Measurements from ENCODE around the gene DPH5. TPM values are rescaled to one million over a fixed set of nuclear protein-coding genes. Genes with fewer than 3 reads are reported as not detected.
"Not testable (repeated sequence)": the region's sequence is repeated elsewhere in the genome, so short reads cannot be mapped to it uniquely, and the experiment has no call there.

The DPH5 gene
- total RNA-seq, 3 donors from 2014 or later (not counting 1 experiment from before 2014, with no cell fraction given), result 17.1 to 22.9 (median 19.9) TPM

GRCh38 chr1:101040666-101041065 lies 15.1 kb upstream of the DPH5 start:
- no peak for ATAC-seq
- H3K4me1 ChIP-seq (ENCODE audit: control insufficient read depth, insufficient read depth, low read length), result no peaks in the 10 kb centered on the region
- Mint-ChIP-seq H3K4me3 (no peak overlapping the region), H3K27me3 (ENCODE audit: low read depth in 2 of 2) (no peaks in the 10 kb centered on the region), H3K4me1 (peaks cover 8 to 15% of the 10 kb centered on the region in 2 donors), H3K27ac (no peak overlapping the region), H3K9me3 (peaks cover 2 to 6% of the 10 kb centered on the region in 2 donors), H3K36me3 (peaks cover 11% of the 10 kb centered on the region)
- peaks cover 4% of the 10 kb centered on the region for H3K36me3 ChIP-seq (ENCODE audit: control insufficient read depth, insufficient read depth, low read length)
- WGBS (ENCODE audit: insufficient coverage), result 90% methylated on average over 2 of the region's 2 CpGs
- no peak overlapping the region for H3K27ac ChIP-seq (ENCODE audit: low read length)
- intact Hi-C loops (cut with micrococcal nuclease), result no loop called here
- no peak overlapping the region for H3K4me3 ChIP-seq (ENCODE audit: low read length)
- H3K27me3 ChIP-seq (ENCODE audit: control insufficient read depth, insufficient read depth, low read length), result no peaks in the 10 kb centered on the region
- no peak for TF ChIP-seq CTCF (IDR thresholded peaks at IDR 0.05)
- H3K9me3 ChIP-seq (ENCODE audit: control insufficient read depth, insufficient read depth, low read length), result peaks cover 16% of the 10 kb centered on the region
- no peak for DNase-seq

DNA sequence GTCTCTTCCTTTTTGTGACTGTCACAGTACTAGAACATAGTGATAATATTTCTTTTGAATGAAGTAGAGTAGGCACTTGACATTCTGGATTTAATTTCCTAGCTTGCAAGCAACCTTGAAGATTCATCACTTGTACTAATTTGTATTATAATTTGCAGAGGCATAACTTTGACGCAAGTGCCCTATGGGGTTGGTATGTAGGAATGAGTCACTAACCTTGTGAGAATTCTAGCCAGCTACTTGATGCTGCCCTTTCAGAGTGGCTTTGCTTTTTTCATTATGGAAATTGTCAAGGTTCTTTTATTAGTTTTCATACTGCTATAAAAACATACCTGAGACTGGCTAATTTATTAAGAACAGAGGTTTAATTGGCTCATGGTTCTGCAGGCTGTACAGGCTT lies 13.7 kb upstream of the DPH5 start:
- Histone ChIP-seq H3K4me1 (ENCODE audit: control insufficient read depth, insufficient read depth, low read length) (no peaks in the 10 kb centered on the region), H3K9me3 (ENCODE audit: control insufficient read depth, insufficient read depth, low read length) (peaks cover 16% of the 10 kb centered on the region), H3K27me3 (ENCODE audit: control insufficient read depth, insufficient read depth, low read length) (no peaks in the 10 kb centered on the region), H3K4me3 (ENCODE audit: low read length) (no peak overlapping the region), H3K27ac (ENCODE audit: low read length) (no peak overlapping the region), H3K36me3 (ENCODE audit: control insufficient read depth, insufficient read depth, low read length) (peaks cover 4% of the 10 kb centered on the region)
- 100% methylated on average over 1 of the region's 1 CpG for WGBS (ENCODE audit: insufficient coverage)
- intact Hi-C loops (cut with micrococcal nuclease), result no loop called here
- Mint-ChIP-seq H3K9me3 (peaks cover 2 to 6% of the 10 kb centered on the region in 2 donors), H3K4me3 (no peak overlapping the region), H3K36me3 (peaks cover 11% of the 10 kb centered on the region), H3K27me3 (ENCODE audit: low read depth in 2 of 2) (no peaks in the 10 kb centered on the region), H3K27ac (no peak overlapping the region), H3K4me1 (peaks cover 12 to 16% of the 10 kb centered on the region in 2 donors)
- no peak for TF ChIP-seq CTCF (IDR thresholded peaks at IDR 0.05)
- no peak for ATAC-seq
- DNase-seq, result no peak

DNA sequence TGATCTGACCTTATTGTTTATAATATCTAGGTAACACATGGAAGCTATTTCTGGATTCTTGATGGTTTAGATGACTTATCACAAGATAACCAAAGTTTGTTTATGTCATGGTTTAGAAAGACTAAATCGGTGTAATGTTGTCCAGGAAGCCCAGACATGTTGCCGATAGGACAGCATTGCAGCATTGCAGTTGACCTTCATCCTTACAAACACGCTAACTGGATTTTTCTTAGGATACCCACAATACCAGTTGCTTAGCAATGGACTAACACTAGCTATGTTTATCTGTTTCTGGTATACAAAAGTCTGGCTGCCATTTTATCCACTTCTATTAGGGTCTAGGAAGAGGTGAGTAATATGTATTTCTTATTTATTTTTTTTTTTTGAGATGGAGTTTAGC lies 11.7 kb upstream of the DPH5 start:
- TF ChIP-seq CTCF (IDR thresholded peaks at IDR 0.05), result no peak
- Histone ChIP-seq H3K9me3 (ENCODE audit: control insufficient read depth, insufficient read depth, low read length) (peaks cover 16% of the 10 kb centered on the region), H3K4me3 (ENCODE audit: low read length) (no peak overlapping the region), H3K27ac (ENCODE audit: low read length) (no peak overlapping the region), H3K36me3 (ENCODE audit: control insufficient read depth, insufficient read depth, low read length) (peaks cover 4% of the 10 kb centered on the region), H3K27me3 (ENCODE audit: control insufficient read depth, insufficient read depth, low read length) (no peaks in the 10 kb centered on the region), H3K4me1 (ENCODE audit: control insufficient read depth, insufficient read depth, low read length) (no peaks in the 10 kb centered on the region)
- WGBS (ENCODE audit: insufficient coverage), result 95% methylated on average over 3 of the region's 3 CpGs
- Mint-ChIP-seq H3K27ac (no peak overlapping the region), H3K36me3 (peaks cover 11% of the 10 kb centered on the region), H3K4me1 (peaks cover 12 to 16% of the 10 kb centered on the region in 2 donors), H3K9me3 (peaks cover 2 to 6% of the 10 kb centered on the region in 2 donors), H3K27me3 (ENCODE audit: low read depth in 2 of 2) (no peaks in the 10 kb centered on the region), H3K4me3 (no peak overlapping the region)
- ATAC-seq (no peak), DNase-seq (no peak)
- intact Hi-C loops (cut with micrococcal nuclease), result no loop called here

GRCh38 chr1:101033017-101033416 lies 7.4 kb upstream of the DPH5 start:
- Histone ChIP-seq H3K9me3 (ENCODE audit: control insufficient read depth, insufficient read depth, low read length) (no peaks in the 10 kb centered on the region), H3K36me3 (ENCODE audit: control insufficient read depth, insufficient read depth, low read length) (no peaks in the 10 kb centered on the region), H3K27ac (ENCODE audit: low read length) (no peak overlapping the region), H3K27me3 (ENCODE audit: control insufficient read depth, insufficient read depth, low read length) (no peaks in the 10 kb centered on the region), H3K4me3 (ENCODE audit: low read length) (no peak overlapping the region), H3K4me1 (ENCODE audit: control insufficient read depth, insufficient read depth, low read length) (no peaks in the 10 kb centered on the region)
- Mint-ChIP-seq H3K27me3 (ENCODE audit: low read depth in 2 of 2) (no peaks in the 10 kb centered on the region), H3K36me3 (no peaks in the 10 kb centered on the region), H3K4me1 (peaks cover 8 to 15% of the 10 kb centered on the region in 2 donors), H3K4me3 (no peak overlapping the region), H3K27ac (no peak overlapping the region), H3K9me3 (no peaks in the 10 kb centered on the region)
- no peak for DNase-seq
- no peak for ATAC-seq
- intact Hi-C loops (cut with micrococcal nuclease), result no loop called here
- WGBS (ENCODE audit: insufficient coverage), result no CpG with 5 or more reads among the region's 2 CpGs
- no peak for TF ChIP-seq CTCF (IDR thresholded peaks at IDR 0.05)

DNA sequence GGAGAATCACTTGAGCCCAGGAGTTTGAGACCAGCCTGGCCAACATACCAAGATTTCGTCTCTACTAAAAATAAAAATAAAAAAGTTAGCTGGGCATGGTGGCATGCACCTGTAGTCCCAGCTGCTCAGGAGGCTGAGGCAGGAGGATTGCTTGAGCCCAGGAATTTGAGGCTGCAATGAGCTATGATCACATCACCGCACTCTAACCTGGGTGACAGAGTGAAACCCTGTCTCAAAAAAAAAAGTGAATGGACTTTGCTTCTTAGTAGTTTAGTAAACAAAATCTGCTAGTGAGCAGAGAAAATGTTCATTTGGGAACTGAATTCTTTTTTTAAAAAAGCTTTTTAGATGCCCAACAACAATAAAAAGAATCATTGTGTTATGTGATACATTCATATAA lies 6.5 kb upstream of the DPH5 start:
- H3K4me3 ChIP-seq (ENCODE audit: low read length); H3K27me3 Mint-ChIP-seq (ENCODE audit: low read depth in 2 of 2); H3K9me3 Mint-ChIP-seq; H3K4me1 ChIP-seq (ENCODE audit: control insufficient read depth, insufficient read depth, low read length); H3K4me3 Mint-ChIP-seq; H3K27ac Mint-ChIP-seq; H3K9me3 ChIP-seq (ENCODE audit: control insufficient read depth, insufficient read depth, low read length); intact Hi-C loops (cut with micrococcal nuclease); H3K36me3 ChIP-seq (ENCODE audit: control insufficient read depth, insufficient read depth, low read length); H3K36me3 Mint-ChIP-seq; H3K27ac ChIP-seq (ENCODE audit: low read length); DNase-seq; H3K27me3 ChIP-seq (ENCODE audit: control insufficient read depth, insufficient read depth, low read length); ATAC-seq: not testable (repeated sequence)
- H3K4me1 Mint-ChIP-seq, result peaks cover 17 to 23% of the 10 kb centered on the region in 2 donors
- WGBS (ENCODE audit: insufficient coverage), result 96% methylated on average over 2 of the region's 2 CpGs
